GM10266 (cell line): Measurements from ENCODE around the gene SGMS1.
"Not testable (repeated sequence)": the region's sequence is repeated elsewhere in the genome, so short reads cannot be mapped to it uniquely, and the experiment has no call there.

Experiments used
- DNase-seq: peaks from one replicate; pipeline ENCODE4 v3.0.0; 2012; ENCODE audit errors: extremely low spot score
- TF ChIP-seq, protein P1 (sequence below): IDR thresholded peaks from 2 replicates; pipeline ENCODE4 v1.5.1; 2012; ENCODE audit warnings: mild to moderate bottlenecking, low read depth; ENCODE audit not compliant: control insufficient read depth, insufficient read depth; ENCODE audit errors: missing control alignments

Gene SGMS1

DNA sequence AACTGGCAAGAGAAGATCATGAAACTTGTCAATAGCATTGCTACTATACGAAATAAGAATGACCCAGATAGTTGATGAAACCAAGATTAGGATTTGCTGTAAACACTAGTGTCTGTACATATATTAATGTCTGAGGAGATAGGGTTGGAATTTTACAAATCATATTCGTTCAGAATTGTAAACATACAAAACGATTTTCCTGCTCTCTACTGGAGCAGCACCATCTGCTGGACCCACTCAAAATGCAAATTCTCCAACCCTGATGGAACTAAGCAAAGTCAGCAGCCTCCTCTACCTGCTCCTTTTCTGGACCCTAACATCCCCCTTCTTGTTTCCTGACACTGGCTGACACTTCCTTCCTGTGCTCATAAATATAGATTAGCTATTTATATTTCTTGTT, 29.4 kb upstream of the SGMS1 start:
- DNase-seq: peak; percentile 29

DNA sequence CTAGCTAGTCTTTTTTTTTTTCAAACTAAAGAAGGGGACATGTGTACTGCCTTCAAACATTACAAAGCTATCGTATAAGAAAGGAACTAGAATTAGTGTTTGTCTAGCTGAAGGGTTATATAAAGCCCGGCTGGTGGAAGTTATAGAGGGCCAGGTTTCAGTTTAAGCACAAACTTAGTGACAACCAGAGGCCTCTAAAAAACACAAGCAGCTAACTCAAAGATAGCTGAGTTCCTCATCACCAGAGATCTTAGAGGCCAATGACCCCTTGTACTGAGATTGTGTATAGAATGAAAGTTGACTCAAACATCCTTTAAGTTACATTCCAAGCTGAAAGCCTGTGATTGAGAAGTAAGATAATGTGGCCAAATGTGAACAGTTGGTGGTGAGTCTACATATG, 28.1 kb upstream of the SGMS1 start:
- no peak for DNase-seq
- TF ChIP-seq, protein P1, sequence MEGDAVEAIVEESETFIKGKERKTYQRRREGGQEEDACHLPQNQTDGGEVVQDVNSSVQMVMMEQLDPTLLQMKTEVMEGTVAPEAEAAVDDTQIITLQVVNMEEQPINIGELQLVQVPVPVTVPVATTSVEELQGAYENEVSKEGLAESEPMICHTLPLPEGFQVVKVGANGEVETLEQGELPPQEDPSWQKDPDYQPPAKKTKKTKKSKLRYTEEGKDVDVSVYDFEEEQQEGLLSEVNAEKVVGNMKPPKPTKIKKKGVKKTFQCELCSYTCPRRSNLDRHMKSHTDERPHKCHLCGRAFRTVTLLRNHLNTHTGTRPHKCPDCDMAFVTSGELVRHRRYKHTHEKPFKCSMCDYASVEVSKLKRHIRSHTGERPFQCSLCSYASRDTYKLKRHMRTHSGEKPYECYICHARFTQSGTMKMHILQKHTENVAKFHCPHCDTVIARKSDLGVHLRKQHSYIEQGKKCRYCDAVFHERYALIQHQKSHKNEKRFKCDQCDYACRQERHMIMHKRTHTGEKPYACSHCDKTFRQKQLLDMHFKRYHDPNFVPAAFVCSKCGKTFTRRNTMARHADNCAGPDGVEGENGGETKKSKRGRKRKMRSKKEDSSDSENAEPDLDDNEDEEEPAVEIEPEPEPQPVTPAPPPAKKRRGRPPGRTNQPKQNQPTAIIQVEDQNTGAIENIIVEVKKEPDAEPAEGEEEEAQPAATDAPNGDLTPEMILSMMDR: no peak

More for the DNA sequence above, 29.4 kb upstream of the SGMS1 start:
- TF ChIP-seq, protein P1: peak; percentile 61

DNA sequence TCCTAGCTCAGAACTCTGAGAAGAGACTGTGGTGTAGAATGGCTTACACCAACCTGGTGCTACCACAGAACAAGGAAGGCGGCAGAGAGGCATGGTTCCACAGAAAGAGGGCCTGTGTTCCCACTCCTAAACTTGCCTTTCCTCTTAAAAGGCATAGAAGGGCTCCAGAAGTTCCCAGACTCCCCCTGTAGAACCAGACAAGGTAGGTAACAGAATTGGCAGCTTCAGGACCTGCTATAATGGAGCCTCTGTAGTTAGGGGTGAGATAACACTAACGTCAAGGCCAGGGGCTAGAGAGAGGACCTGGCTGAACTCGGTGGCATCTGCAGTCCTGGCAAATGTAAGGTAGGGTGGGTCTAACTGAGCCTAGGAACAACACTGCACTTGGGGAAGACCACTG, 26.7 kb upstream of the SGMS1 start:
- TF ChIP-seq, protein P1: no peak
- no peak for DNase-seq

DNA sequence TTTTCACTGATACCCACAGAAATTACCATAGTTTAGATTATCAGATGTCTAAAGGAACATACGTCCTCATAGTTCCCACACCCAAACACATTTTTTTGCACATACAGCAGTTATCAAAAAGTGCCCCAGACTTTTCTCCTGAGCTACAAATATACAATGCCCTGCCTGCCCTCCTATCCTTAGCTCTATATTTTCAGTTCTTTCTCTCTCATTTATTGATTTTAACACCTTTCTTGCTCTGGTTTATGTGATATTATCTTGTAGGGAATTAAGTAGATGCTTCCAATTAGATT, 25.1 kb upstream of the SGMS1 start:
- no peak for DNase-seq
- TF ChIP-seq, protein P1: no peak

DNA sequence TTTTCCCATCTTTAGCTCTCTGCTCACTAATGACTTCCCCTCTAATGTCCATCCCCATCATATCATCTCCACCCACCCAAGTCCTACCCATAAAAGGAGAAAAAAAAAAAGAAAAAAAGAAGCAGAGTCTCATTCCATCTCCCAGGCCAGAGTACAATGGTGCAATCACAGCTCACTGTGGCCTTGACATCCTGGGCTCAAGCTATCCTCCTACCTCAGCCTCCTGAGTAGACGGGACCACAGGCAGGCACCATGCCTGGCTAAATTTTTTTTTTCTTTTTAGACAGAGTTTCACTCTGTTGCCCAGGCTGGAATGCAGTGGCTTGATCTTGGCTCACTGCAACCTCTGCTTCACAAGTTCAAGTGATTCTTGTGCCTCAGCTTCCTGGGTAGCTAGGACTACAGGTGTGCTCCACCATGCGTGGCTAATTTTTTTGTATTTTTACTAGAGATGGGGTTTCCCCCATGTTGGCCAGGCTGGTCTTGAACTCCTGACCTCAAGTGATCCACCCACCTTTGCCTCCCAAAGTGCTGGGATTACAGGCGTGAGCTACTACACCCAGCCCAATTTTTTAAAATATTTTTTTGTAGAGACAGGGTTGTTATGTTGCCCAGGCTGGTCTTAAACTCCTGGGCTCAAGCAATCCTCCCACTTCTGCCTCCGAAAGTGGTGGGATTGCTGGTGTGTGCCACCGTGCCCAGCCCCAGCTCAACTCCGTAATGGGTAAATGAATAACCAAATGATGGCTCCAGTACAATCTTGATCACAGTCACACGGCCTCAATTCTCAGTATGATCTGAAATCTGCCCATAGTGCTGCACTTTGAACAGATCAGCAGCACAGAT, 24.6 kb upstream of the SGMS1 start:
- TF ChIP-seq, protein P1: no peak
- no peak for DNase-seq

DNA sequence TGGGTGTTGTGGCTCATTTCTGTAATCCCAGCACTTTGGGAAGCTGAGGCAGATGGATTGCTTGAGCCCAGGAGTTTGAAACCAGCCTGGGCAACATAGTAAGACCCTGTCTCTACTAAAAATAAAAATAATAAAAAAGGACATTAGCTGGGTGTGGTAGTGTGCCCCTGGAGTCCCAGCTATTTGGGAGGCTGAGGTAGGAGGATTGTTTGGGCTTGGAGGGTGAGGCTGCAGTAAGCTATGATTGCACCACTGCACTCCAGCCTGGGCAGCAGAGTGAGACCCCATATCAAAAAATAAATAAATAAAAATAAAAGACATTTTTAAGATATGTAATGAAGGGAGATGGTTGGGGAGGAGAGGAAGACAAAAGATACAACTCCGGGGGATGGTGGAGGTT, 23.6 kb upstream of the SGMS1 start:
- not testable (repeated sequence) for DNase-seq

DNA sequence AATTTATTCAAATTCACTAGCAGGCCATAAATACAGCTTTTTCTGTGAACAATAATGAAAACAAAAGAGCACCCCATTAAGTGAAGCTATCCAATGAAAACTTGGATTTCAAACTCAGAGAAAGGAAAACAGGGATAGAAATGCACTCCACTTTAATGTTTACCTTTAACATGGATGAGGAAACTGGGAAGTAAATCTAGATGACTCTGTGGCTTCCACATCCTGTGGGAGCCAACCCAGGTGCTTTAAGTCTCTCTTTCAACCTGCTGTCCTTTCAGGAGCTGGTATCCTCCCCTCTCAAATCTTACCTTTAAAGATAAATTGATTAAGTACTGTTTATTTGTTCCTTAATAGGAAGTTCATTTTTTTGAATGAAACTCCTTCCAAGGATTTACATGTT, 21.5 kb upstream of the SGMS1 start:
- TF ChIP-seq, protein P1: no peak
- no peak for DNase-seq

DNA sequence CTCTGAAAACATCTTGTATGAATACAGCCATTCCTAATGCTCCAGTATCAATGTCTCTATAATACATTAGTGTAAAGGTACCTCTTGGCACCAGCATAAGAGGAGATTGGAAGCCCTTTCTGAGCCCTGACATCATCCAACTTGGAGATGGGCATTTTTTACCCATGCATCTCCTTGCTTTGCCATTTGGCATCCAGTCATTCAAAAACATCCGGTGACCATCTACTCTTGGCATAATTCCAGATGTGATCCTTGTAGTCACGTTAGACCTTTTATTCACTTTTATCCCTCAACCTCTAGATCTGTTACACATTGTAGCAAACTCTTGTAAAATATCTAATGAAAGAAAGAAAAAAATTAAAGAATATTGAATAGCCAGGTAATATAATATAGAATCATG, 17.9 kb upstream of the SGMS1 start:
- TF ChIP-seq, protein P1: no peak
- no peak for DNase-seq
